SK-N-SH treated with all-trans-retinoic acid at 6 μM for 48 hours (cell line): ENCODE measurements around the gene NEK10.
A peak's percentile ranks its signal among the peaks of the same experiment; 100 is the strongest.

Experiments
- ATAC-seq: fragments of 200-7000 bp; cut with Tn5 transposase; 3 replicates; pipeline ENCODE4 v1.9.1; 2020; ENCODE audit warnings: mild to moderate bottlenecking, moderate library complexity
- BACH2 ChIP-seq: fragments of 250-450 bp; sonication (Bioruptor Pico); IDR thresholded peaks from 2 replicates; pipeline ENCODE4 v1.9.0; 2021; ENCODE audit warnings: mild to moderate bottlenecking, borderline replicate concordance
- CSDC2 ChIP-seq: fragments of 250-450 bp; sonication (Bioruptor Pico); IDR thresholded peaks from 2 replicates; pipeline ENCODE4 v1.5.0; 2020; ENCODE audit warnings: mild to moderate bottlenecking, moderate library complexity
- ESRRG ChIP-seq: fragments of 250-450 bp; sonication (Bioruptor Pico); IDR thresholded peaks from 2 replicates; pipeline ENCODE4 v1.6.1; 2021; ENCODE audit warnings: mild to moderate bottlenecking
- GLIS3 ChIP-seq: fragments of 250-450 bp; sonication (Bioruptor Pico); IDR thresholded peaks from 2 replicates; pipeline ENCODE4 v1.5.0; 2020; ENCODE audit warnings: mild to moderate bottlenecking, moderate library complexity
- ISL1 ChIP-seq: fragments of 250-450 bp; sonication (Bioruptor Pico); IDR thresholded peaks from 2 replicates; pipeline ENCODE4 v2.1.2; 2022; ENCODE audit warnings: mild to moderate bottlenecking, moderate library complexity
- OSR1 ChIP-seq: fragments of 250-450 bp; sonication (Bioruptor Pico); IDR thresholded peaks from 2 replicates; pipeline ENCODE4 v1.8.0; 2022; ENCODE audit warnings: moderate library complexity, mild to moderate bottlenecking, inconsistent platforms
- PPARA ChIP-seq: fragments of 250-450 bp; sonication (Bioruptor Pico); IDR thresholded peaks from 2 replicates; pipeline ENCODE4 v1.5.0; 2020; ENCODE audit warnings: mild to moderate bottlenecking, borderline replicate concordance
- RARB ChIP-seq: fragments of 250-450 bp; sonication (Bioruptor Pico); IDR thresholded peaks from 2 replicates; pipeline ENCODE4 v1.8.0; 2021; ENCODE audit warnings: mild to moderate bottlenecking, moderate library complexity
- SNAI2 ChIP-seq: fragments of 250-450 bp; sonication (Bioruptor Pico); IDR thresholded peaks from 2 replicates; pipeline ENCODE4 v1.5.0; 2020; ENCODE audit warnings: mild to moderate bottlenecking, moderate library complexity
- TCF4 ChIP-seq: fragments of 250-450 bp; sonication (Bioruptor Pico); IDR thresholded peaks from 2 replicates; pipeline ENCODE4 v1.8.0; 2021; ENCODE audit warnings: mild to moderate bottlenecking, moderate library complexity, borderline replicate concordance
- TOX ChIP-seq: fragments of 250-450 bp; sonication (Bioruptor Pico); IDR thresholded peaks from 2 replicates; pipeline ENCODE4 v1.8.0; 2021; ENCODE audit warnings: mild to moderate bottlenecking, moderate library complexity, borderline replicate concordance
- ZC3H10 ChIP-seq: fragments of 250-450 bp; sonication (Bioruptor Pico); IDR thresholded peaks from 2 replicates; pipeline ENCODE4 v1.5.1; 2021; ENCODE audit warnings: mild to moderate bottlenecking, moderate library complexity
- ZFP3 ChIP-seq: fragments of 250-450 bp; sonication (Bioruptor Pico); IDR thresholded peaks from 2 replicates; pipeline ENCODE4 v1.5.0; 2020; ENCODE audit warnings: mild to moderate bottlenecking, moderate library complexity
- ZFP30 ChIP-seq: fragments of 450-650 bp; formaldehyde crosslinking; IDR thresholded peaks from 2 replicates; pipeline ENCODE4 v1.5.0; 2022; ENCODE audit warnings: mild to moderate bottlenecking, moderate library complexity
- ZNF565 ChIP-seq: fragments of 450-650 bp; formaldehyde crosslinking; conservative IDR thresholded peaks from 2 replicates; pipeline ENCODE4 v1.5.0; 2020; ENCODE audit warnings: low read depth, mild to moderate bottlenecking, moderate library complexity
- ZNF70 ChIP-seq: fragments of 450-650 bp; formaldehyde crosslinking; IDR thresholded peaks from 2 replicates; pipeline ENCODE4 v1.5.0; 2020; ENCODE audit warnings: mild to moderate bottlenecking, moderate library complexity
- ZNF8 ChIP-seq: fragments of 450-650 bp; formaldehyde crosslinking; IDR thresholded peaks from 2 replicates; pipeline ENCODE4 v1.5.0; 2020; ENCODE audit warnings: mild to moderate bottlenecking, moderate library complexity
- TF ChIP-seq, protein P1 (sequence below): fragments of 250-450 bp; sonication (Bioruptor Pico); IDR thresholded peaks from 2 replicates; pipeline ENCODE4 v1.5.0; 2020; ENCODE audit warnings: mild to moderate bottlenecking, moderate library complexity
- TF ChIP-seq, protein P2 (sequence below): fragments of 250-450 bp; sonication (Bioruptor Pico); IDR thresholded peaks from 2 replicates; pipeline ENCODE4 v1.5.1; 2021; ENCODE audit warnings: mild to moderate bottlenecking, moderate library complexity
- TF ChIP-seq, protein P3 (sequence below): fragments of 250-450 bp; sonication (Bioruptor Pico); IDR thresholded peaks from 2 replicates; pipeline ENCODE4 v1.8.0; 2021; ENCODE audit warnings: low read depth, mild to moderate bottlenecking, moderate library complexity, borderline replicate concordance

NEK10 gene

DNA sequence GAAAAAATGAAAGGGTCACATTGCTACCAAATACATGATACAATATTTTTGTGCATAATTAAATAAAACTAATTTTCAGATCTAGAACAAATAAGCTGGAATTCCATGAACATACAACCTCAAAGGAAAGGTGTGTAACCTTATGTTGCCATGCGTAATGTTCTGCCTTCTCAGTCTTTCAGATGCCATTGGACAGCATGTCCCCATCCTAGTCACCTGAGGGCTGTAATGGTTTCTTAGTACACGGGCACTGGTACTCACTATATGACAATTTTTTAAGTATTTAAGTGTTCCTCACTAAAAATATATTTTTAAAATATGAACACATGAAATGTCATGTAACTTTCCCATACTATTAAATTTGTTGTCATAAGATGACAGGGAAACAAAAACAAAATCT lies 24.1 kb downstream of the NEK10 start:
- TF ChIP-seq ZFP3 (CRISPR knock-in tag) (no peak), GLIS3 (CRISPR knock-in tag) (no peak), ZNF565 (no peak)
- TF ChIP-seq, protein P1, sequence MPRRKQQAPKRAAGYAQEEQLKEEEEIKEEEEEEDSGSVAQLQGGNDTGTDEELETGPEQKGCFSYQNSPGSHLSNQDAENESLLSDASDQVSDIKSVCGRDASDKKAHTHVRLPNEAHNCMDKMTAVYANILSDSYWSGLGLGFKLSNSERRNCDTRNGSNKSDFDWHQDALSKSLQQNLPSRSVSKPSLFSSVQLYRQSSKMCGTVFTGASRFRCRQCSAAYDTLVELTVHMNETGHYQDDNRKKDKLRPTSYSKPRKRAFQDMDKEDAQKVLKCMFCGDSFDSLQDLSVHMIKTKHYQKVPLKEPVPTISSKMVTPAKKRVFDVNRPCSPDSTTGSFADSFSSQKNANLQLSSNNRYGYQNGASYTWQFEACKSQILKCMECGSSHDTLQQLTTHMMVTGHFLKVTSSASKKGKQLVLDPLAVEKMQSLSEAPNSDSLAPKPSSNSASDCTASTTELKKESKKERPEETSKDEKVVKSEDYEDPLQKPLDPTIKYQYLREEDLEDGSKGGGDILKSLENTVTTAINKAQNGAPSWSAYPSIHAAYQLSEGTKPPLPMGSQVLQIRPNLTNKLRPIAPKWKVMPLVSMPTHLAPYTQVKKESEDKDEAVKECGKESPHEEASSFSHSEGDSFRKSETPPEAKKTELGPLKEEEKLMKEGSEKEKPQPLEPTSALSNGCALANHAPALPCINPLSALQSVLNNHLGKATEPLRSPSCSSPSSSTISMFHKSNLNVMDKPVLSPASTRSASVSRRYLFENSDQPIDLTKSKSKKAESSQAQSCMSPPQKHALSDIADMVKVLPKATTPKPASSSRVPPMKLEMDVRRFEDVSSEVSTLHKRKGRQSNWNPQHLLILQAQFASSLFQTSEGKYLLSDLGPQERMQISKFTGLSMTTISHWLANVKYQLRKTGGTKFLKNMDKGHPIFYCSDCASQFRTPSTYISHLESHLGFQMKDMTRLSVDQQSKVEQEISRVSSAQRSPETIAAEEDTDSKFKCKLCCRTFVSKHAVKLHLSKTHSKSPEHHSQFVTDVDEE: no peak
- no peak for ATAC-seq

DNA sequence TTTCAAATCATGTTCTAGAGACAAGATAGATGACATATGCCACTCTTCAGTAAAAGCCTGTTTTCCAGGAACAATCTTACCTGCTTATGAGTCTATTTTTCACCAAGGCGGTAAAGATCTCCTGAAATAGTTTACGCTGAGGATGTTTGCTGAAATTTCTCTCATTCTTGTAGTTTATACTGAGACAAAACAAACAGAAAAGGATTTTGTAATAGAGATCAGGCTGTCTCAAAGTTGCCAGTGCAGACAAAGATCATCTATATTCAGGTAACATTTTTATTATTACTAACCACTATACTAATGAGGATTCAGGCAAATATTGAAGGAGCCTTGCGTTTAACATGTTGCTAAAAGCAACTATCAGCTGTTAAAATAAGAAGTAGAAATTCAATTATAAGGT lies 25.0 kb downstream of the NEK10 start:
- no peak for TF ChIP-seq ZNF565
- no peak for TF ChIP-seq ZNF70 (CRISPR knock-in tag)
- TF ChIP-seq, protein P2, sequence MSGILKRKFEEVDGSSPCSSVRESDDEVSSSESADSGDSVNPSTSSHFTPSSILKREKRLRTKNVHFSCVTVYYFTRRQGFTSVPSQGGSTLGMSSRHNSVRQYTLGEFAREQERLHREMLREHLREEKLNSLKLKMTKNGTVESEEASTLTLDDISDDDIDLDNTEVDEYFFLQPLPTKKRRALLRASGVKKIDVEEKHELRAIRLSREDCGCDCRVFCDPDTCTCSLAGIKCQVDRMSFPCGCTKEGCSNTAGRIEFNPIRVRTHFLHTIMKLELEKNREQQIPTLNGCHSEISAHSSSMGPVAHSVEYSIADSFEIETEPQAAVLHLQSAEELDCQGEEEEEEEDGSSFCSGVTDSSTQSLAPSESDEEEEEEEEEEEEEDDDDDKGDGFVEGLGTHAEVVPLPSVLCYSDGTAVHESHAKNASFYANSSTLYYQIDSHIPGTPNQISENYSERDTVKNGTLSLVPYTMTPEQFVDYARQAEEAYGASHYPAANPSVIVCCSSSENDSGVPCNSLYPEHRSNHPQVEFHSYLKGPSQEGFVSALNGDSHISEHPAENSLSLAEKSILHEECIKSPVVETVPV: no peak
- no peak for TF ChIP-seq TCF4
- TF ChIP-seq RARB (CRISPR knock-in tag): no peak
- TF ChIP-seq, protein P3, sequence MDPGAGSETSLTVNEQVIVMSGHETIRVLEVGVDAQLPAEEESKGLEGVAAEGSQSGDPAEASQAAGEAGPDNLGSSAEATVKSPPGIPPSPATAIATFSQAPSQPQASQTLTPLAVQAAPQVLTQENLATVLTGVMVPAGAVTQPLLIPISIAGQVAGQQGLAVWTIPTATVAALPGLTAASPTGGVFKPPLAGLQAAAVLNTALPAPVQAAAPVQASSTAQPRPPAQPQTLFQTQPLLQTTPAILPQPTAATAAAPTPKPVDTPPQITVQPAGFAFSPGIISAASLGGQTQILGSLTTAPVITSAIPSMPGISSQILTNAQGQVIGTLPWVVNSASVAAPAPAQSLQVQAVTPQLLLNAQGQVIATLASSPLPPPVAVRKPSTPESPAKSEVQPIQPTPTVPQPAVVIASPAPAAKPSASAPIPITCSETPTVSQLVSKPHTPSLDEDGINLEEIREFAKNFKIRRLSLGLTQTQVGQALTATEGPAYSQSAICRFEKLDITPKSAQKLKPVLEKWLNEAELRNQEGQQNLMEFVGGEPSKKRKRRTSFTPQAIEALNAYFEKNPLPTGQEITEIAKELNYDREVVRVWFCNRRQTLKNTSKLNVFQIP (CRISPR knock-in tag): no peak
- no peak for TF ChIP-seq ESRRG (CRISPR knock-in tag)
- TF ChIP-seq ZFP30: no peak
- no peak for TF ChIP-seq SNAI2 (CRISPR knock-in tag)
- no peak for TF ChIP-seq OSR1 (CRISPR knock-in tag)
- TF ChIP-seq ZNF8 (CRISPR knock-in tag): no peak
- no peak for TF ChIP-seq BACH2 (CRISPR knock-in tag)
- TF ChIP-seq, protein P1: no peak
- TF ChIP-seq PPARA (CRISPR knock-in tag): no peak
- ATAC-seq: no peak

DNA sequence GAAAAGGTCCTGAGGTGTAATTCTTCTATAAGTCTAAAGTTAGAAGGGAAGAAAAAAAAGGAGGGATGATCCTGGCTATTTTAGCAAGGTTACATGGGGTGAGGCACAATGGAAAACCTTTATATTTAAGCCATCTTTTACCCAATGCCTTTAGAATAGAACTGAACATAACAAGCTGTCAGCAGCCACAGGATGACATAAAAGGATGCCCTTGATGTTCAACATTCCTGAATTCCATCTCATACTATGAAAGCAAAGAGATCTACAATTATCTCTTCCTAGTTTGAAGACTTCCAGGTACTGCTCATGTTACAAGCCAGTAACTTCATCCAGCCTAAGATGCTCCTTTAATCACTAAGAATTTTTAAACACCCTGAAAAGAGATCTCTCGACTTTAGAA lies 26.9 kb downstream of the NEK10 start:
- TF ChIP-seq, protein P2: no peak
- TF ChIP-seq ZFP30: no peak
- no peak for TF ChIP-seq ZNF565
- no peak for TF ChIP-seq CSDC2 (CRISPR knock-in tag)
- no peak for TF ChIP-seq PPARA (CRISPR knock-in tag)
- TF ChIP-seq BACH2 (CRISPR knock-in tag): no peak
- peak; percentile 63; the same call in 1 of the 2 replicates for TF ChIP-seq ZC3H10 (CRISPR knock-in tag)
- no peak for TF ChIP-seq SNAI2 (CRISPR knock-in tag)
- TF ChIP-seq RARB (CRISPR knock-in tag): peak; percentile 85; the same call in 1 of the 2 replicates
- TF ChIP-seq, protein P1: no peak
- no peak for TF ChIP-seq ZNF8 (CRISPR knock-in tag)
- TF ChIP-seq TOX (CRISPR knock-in tag): peak; percentile 66
- no peak for TF ChIP-seq ZFP3 (CRISPR knock-in tag)
- TF ChIP-seq ISL1 (CRISPR knock-in tag): peak; percentile 75
- TF ChIP-seq, all 23 proteins: peak for 4
- ATAC-seq: peak; percentile 98
